G401 (cell line): Measurements from ENCODE around the gene UBE2E2. TPM values are rescaled to one million over a fixed set of nuclear protein-coding genes. Genes with fewer than 3 reads are reported as not detected.

Experiments used
- DNase-seq: peaks from one replicate; pipeline ENCODE4 v3.0.0-alpha.2; 2015; ENCODE audit warnings: low spot score
- in situ Hi-C: cut with HindIII; loops from 2 replicates; pipeline ENCODE4 v1.10.0; 2016; ENCODE audit warnings: low sequenced_read_pairs, mixed read lengths
- total RNA-seq: library from RNA; depleted of rRNA; stranded (reverse); fragments of >200 nt; shearing (Covaris generic); gene quantifications from 2 replicates; pipeline ENCODE4 v1.2.3, GENCODE V29; 2014

Gene UBE2E2
- total RNA-seq, 1 experiment from 2014 or later: not detected

DNA sequence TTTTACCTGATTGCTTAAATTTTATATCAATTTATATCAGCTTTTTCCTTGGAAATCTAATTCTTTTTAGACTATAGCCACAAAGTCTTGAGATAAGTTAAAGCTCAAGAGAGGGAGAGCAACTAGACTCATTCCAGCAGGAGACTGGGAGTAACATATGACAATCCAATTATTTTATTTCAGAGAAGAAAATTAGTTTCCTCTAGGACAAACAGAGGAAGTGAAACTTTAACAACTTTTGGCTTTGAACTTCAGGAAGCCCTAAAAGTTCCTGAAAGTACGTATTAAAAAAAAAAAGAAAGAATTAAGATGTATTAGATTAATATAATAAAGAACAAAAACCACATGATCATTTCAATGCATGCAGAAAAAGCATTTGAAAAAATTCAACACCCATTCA is 13.9 kb upstream of the UBE2E2 start:
- DNase-seq: no peak
- in situ Hi-C loops: no loop called here

DNA sequence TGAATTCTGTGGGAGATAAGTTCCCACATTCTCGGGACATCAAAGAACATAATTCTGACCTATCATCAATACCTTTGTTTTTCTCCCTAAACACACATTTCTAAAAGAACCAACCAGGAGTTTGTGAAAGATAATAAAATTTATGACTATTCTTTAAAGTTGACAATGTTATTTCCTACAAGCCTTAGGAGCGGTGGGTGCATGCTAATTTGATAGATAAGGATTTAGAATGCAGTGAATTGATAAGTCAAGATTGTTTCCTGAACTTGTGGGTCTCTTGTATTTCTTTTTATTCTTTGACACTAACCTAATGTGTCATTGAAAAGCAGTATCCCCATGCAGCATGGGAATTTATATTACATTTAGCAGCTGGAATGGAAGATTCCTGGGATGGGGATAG is 10.3 kb upstream of the UBE2E2 start:
- in situ Hi-C loops: no loop called here
- DNase-seq: no peak

DNA sequence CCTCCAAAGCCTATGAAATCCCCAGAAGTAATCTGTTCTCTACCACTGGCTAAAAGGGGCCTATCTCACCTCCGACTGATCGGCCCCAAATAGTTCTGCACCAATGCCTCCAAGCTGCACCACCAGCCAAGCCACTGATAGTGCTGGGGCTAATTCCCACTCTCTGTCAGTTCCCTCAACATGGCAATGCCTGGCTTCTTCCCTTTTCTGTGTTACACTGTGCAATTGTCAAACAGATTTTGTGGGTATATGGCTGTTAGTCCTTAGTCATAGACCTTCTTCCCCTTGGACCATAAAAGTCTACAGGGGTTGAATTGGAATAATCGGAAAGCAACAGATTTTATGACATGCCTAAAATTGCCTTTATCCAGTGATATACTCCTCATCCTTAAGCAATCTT is 9.3 kb upstream of the UBE2E2 start:
- in situ Hi-C loops: no loop called here
- DNase-seq: no peak

DNA sequence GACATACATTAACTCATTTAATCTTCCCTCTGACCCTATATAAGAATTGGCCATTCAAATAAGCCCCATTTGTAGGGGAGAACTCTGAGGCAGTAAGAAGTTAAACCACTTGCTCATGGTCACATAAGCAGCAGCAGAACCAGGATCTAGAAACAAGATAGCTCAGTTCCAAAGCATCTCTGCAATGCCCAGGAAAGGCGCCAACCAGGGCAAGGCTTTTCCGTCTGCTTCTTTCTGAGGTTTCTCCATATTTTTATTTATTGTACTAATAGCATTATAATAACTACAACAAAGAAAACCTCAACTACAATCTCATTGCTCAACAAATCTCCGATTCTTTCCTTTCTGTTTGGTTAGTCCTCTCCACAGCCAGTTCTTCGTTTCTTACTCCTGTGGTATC is 4.3 kb upstream of the UBE2E2 start:
- no peak for DNase-seq
- in situ Hi-C loops: no loop called here

DNA sequence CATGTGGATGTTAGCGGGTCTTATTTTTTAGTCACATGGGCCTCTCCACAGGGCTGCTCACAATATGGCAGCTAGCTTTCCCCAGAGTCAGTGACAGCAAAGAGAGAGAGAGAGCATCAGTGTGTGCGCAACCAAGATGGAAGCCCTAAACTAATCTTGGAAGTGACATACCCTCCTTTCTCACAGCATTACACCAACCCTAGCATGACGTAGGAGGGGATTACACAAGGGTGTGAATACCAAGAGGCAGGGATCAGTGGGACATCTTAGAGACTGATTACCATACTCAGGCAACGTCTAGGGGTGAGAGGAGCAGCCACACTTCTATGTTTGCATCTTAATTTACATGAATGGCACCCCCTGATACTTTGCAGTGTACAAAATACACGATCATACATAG is 3.5 kb upstream of the UBE2E2 start:
- in situ Hi-C loops: no loop called here

DNA sequence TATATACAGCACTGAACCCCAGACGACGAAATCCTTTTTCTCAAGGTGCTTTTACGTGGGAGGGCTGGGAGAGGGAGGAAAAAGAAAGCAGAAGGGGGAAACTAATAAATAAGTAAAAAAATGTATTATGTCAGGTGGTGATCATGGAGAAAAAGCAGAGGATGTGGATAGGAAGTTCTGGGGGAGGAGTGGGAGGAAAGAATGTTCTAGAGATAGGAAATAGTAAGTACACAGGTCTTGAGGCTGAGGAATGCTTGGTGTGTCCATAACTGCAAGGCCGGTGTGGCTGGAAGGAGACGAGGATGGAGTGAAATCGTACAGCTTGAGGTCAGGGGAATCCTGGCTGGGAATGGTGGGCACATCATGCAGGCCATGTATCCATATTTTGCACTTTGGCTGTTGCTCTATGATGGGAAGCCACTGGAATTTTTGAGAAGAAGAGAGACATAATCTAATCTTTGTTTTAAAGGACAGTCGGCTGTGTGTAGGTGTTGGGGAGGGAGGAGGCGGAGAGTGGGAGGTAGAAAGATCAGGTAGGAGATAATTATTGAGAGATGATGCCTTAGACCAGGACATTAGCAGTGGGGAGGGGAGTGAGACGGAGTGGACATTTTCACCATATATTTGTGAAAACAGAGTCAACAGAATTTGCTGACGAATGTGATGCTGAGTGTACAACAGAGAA is 1.8 kb upstream of the UBE2E2 start:
- DNase-seq: no peak
- in situ Hi-C loops: no loop called here

More for the DNA sequence above, 3.5 kb upstream of the UBE2E2 start:
- DNase-seq: no peak

DNA sequence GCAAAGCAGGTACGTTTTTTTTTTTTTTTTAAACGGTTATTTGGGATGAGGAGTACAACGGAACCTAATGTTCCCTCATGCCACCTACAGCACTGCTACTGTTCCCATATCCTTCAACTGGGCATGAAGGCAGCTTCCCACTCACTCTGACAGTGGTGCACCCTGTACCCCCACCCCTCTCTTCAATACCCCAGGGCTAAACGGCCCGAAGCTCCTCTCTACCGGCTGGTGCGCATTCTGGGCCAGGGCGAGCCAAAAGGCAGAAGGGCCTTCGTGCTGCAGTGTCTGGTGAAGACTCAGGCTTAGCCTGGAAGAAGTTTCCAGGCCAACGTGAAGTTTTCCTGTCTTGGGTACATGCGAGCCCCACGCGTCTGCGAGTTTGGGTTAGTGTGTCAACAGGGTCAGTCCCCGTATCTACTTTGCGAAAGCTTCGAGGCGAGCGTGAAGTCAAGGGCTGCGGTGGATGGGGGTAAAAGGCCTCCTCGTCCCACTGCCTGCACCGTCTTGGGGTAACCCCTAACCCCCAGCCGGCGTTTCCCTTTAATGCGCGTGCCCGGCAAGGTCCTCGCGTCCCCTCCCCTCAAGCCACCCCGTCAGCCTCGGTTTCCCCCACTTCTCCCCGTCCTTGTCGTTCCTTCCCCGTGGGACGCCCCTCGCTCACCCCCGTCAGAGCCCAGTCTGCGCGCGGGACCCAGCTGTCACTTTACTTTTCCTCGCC is 765 bp upstream of the UBE2E2 start:
- in situ Hi-C loops: no loop called here
- DNase-seq: peak; percentile 47

DNA sequence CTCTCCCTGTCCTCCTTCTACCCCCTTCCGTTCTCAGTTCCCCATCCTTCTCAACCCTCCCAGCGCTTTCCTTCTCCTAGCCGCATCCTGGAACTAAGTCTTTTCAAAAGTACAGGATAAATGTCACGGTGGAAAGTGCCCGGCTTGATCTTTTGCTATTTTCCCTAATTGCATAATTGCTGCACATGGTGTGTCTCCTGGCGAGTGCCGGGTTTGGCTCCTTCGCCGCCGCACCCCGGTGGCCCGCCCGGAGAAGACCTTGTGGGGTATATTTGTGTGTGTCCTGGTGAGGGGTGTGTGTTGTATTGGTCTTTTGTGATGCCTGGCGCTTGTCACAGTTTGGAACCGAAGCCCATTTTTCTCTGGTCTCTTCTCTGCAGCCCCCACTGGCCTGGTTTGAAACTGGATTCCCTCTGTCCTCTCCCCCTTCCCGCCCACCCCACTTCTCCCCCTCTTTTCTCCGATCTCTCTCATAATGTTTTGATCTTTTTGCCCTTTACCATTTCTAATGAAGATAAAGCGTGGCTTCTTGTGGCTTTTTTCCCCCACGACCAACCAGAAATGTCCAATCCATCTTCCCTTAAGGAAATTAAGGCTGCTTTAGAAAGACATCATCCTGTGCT is 692 bp downstream of the UBE2E2 start:
- DNase-seq: peak; percentile 54
- in situ Hi-C loops: no loop called here

DNA sequence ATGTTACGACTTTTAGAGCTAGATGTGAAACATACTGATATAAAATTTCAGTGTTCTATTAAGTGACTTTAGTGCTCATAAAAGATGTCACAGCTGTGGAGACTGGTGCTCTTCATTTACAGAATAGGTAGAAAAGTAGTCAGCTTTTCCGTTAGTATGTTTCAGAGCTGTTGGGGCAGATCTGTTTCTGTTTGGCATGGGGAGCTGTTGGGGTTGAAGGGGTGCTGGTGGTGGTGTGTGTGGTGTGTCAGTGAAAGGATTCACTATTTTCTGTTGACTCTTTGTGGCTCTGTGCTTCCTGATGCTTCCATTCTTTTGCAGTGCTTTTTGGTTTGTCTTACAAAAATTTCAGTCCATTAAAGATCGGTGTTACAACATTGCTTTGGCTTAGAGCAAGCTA is 3.2 kb downstream of the UBE2E2 start:
- in situ Hi-C loops: no loop called here
- DNase-seq: no peak

DNA sequence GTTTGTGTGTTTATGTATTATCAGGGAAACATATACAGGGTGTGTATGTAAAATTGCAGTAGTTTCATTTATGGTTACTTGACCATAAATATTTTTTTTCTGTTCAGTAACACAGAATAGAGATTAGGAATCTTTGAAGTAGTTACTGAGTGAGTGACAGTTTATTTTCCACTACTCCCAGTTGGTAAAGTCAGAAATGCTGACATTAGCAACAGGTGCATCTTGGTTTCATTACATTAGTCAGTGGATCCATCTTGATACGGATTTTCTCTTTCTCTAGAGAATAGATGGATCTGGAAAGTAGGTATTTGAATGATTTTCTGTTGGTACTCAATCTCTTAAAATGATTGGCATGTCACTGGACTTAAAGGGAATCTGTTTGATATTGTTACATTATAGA is 6.0 kb downstream of the UBE2E2 start:
- DNase-seq: no peak
- in situ Hi-C loops: no loop called here

DNA sequence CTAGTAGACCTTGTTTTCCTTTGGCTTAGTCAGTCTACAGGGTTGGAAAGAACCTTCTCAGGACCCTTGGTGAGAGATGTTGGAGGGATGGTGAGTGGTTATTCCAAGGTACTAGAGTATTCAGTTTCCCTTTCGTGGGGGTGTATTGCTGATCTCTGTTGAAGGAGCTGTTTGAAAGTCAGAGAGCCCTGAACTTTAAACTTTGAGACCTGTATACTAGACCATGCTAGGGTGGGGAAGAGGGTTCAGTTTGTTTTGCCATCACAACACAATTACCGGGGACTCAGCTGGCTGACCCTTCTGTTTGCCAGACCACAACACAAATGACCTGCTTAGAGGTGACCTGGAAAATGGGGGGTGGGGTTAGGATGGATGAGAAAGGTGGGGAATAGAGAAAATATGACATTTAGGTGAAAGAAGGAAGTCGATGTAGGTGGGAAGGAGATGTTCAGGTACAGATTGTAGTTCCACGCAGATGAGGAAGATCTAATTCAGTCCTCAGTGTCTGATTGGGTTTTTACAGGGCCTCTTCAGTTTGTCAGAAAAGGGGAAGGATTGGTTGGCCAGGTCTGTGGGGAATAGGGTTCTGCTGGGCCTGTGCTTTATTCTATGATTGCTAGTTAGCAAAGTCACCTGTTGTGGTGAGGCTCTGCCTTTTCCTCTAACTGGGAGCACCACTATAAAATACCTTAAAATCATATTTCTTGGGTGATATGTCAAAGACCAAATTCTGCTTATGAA is 6.8 kb downstream of the UBE2E2 start:
- in situ Hi-C loops: no loop called here
- no peak for DNase-seq

DNA sequence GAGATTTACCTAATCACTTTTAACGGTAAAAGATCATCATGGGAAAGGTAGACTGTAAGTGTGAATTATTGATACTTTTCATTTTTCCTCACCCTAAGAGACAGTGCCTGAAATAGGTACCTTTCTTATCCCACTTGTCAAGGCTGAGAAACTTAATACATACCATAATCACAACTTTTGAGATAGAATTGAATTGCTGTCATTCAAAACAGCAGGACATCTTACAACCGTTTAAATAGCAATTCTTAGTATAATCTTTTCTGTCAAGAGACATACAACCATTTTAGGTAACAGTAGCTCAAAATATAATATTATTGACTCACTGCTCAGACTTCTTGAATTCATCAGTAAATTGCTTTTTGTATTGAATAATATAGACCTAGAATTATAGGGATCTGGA is 10.7 kb downstream of the UBE2E2 start:
- in situ Hi-C loops: no loop called here
- DNase-seq: no peak

DNA sequence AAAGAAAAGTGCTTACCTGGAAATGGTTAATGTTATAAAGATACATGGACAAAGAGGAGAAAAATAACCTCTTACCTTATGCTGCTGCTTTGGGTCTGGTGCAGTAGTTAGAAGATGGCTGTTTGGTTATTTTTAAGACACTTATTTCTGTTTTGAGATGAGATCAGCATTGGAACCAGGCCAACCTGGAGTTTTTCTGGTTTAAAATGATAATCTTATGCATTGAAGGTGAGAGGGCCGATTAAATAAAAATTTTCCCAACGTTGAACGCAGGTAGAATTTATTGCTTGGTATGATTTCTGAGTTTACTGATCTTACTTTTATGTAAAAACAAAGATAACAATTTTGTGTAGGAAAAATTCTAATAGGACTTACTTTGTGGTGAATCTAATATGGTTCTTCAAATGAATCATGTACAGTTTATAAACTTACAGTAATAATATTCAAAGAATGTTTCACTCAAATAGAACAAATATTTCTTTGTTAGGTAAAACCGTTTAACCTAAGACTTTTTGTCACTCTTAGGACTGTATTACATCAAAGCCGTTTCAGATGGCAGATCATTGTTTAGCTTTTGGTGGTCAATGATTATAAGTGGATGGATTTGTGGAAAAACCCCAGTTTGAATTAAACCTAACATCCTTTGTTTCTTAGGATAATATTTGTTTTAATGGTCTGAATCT is 14.9 kb downstream of the UBE2E2 start:
- in situ Hi-C loops: no loop called here
- no peak for DNase-seq

DNA sequence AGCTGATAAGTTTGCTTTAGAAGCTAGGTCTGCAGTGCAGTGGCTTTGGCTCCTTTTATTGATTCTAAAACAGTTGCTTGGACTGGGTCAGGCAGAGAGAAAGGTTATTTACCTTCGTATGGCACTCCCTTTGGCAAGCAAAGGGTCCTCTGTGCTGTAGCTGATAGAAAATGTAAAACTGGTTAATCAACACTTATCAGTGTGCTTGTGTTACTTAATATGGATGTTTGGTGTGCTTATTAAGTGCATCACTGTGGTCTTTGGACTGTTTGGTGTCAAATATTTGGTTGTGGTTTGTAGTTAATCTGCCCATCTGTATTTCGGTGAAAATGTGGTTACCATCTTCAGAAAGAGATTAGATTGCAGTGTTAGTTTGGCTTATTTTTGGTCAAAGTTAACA is 16.0 kb downstream of the UBE2E2 start:
- in situ Hi-C loops: no loop called here
- no peak for DNase-seq

DNA sequence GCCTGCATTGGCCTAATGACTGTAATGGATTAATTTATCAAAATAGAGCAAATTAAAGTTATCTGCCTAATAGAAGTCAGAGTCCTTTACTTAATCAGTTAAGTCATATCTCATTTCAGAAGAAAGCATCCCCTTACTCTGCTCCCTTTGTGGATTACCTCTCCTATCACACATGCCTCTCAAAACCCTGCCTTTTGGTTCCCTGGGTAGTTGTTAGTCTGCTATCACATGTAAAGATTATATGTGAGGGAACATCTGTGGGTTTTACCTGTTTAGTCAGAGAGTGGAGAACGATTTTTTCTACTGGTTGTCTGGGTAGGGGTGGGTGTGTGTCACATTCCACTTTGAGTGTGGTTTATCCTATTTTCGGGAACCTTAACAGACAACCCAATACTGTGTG is 16.4 kb downstream of the UBE2E2 start:
- in situ Hi-C loops: no loop called here
- no peak for DNase-seq

DNA sequence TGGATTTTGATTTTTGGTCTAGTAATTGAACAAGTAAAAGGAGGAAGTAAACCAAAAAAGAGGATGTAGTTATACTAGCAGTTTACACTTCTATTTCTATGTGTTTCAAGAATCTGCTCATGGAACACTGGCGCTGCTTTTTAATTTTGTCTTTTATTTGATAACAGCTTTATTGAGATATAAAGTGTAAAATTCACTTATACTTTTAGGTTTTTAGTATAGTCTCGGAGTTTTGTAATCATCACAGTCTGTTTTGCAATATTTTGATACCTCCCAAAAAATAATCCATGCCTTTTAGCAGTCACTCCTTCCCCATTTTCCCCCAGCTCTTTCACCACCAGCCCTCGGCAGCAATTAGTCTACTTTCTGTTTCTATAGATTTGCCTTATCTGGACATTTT is 18.0 kb downstream of the UBE2E2 start:
- in situ Hi-C loops: no loop called here
- DNase-seq: no peak

DNA sequence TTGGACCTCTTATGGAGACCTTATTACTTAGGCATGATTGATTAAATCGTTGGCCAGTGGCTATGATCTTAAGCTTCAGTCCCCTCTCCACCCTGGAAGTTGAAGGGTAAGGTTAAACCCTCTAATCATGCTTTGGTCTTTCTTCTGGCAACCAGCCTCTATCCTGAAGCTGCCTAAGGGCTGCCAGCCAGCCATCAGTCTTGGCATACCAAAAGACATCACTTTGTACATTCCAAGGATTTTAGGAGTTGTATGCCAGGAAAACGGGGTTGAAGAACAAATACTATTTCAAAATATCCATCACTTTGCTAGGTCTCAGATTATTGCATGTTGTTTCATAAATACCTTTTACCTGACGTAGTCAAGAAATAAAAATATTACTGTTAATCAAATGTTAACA is 28.9 kb downstream of the UBE2E2 start:
- peak; percentile 35 for DNase-seq
- in situ Hi-C loops: no loop called here

DNA sequence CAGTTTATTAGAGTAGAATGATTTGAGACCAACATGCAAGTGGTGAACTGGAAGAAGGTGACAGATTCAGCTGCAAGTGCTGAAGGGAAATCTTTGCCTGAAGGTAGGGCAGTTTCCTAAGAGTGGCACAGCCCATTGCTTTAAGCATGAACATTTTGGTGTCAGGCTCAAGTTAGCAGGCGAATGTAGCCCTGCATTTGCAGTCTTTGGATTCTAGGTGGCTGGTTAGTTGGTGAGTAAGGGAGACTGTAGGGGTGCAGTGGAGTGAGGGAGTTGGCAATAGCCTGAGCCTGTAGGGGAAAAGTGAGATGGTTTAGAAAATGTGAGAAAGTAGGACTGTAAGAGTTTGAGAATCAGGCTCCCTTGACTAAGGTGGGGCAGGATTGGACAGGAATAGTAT is 29.7 kb downstream of the UBE2E2 start:
- DNase-seq: no peak
- in situ Hi-C loops: no loop called here

DNA sequence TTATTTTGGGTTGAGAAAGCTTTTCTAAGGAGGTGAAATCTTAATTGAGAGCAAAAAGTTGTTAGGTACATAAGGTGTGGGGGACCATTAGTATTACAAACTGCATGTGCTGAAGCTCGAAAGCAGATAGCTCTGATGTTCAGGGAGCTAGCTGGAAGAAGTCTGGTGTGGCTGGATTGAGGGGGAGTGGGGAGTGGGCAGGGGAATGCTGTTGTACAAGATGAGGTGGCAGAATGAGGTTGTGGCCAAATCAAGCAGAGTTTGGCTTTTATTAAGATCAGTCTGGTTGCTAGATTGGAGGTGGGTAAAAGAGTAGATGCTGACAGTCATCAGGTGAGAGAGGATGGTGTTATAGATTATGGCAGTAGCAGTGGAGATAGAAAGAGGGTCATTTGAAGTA is 32.1 kb downstream of the UBE2E2 start:
- in situ Hi-C loops: no loop called here
- DNase-seq: no peak

DNA sequence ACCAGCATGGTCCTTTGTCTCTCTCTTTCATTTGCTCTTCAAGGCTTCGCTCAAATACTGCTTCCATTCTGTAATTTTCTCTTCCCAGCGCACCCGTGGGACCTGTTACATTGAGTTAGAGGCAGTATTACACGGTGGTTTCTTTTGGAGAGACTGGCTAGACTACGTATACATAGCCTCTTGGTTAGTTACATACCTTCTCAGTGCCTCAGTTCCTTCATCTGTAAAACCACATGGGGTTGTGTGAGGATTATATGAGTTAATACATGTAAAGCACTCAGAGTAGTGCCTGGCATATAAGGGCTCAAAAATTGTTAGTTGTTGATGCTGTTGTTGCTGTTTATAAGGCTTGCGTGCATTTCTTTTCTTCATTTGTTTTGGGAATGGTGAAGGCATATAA is 33.8 kb downstream of the UBE2E2 start:
- in situ Hi-C loops: no loop called here
- DNase-seq: no peak
